CD4-positive, alpha-beta T cell treated with Interleukin-6 at 100 ng/mL for 8 hours (primary cell): ENCODE measurements around the gene SMAD3.
A peak's percentile ranks its signal among the peaks of the same experiment; 100 is the strongest.

Experiments
- DNase-seq: peaks from one replicate; pipeline ENCODE4 v3.0.0-alpha.2; 2020; ENCODE audit warnings: mixed read lengths, low spot score

SMAD3 gene

DNA sequence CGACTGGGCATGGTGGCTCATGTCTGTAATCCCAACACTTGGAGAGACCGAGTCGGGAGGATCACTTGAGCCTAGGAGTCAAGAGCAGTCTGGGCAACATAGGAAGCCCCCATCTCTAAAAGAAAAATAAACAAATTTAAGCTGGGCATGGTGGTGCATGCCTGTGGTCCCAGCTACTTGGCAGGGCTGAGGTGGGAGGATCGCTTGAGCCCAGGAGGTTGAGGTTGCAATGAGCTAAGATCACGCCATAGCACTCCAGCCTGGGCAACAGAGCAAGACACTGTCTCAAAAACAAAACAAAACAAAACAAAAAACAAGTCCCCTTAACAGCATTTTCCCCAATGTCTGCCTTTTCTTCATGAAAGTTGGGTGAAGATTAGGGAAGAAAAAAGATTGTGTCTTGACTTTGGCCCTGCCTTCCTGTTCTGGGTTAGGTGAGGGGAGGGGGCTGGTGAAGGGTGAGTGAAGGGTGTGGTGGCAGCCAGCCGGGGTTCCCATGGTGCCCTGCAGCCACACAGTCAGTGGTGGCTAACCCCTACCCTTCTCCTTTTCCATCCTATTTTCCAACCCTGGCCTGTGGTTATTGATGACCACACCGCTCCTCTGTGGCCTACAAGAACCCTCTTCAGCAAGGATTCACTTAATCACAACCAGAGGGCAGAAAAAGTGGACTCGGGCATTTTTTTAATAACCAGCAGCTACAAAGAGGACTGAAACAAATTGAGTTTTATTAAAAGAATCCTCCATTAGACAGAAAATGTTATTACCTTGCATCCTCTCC is 28.4 kb upstream of the SMAD3 start:
- DNase-seq: no peak

DNA sequence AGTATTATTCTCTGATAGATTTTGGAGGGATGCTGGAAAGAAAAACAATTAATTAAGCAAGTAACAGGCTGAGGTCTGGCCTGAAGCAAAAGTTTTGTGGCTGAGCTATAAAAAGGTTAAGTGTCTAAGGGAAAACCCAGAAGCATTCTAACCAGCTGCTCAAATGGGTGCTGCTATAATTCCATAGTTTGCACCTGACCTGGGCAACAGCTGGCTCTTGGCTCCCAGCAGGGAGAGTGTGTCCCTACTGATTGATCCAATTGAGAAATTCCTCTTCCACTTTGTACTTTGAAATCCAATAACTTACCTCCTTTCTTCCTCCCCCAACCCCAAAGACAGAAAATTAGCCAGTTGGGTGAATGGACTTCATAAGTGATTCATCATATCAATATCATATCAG is 27.7 kb upstream of the SMAD3 start:
- no peak for DNase-seq

DNA sequence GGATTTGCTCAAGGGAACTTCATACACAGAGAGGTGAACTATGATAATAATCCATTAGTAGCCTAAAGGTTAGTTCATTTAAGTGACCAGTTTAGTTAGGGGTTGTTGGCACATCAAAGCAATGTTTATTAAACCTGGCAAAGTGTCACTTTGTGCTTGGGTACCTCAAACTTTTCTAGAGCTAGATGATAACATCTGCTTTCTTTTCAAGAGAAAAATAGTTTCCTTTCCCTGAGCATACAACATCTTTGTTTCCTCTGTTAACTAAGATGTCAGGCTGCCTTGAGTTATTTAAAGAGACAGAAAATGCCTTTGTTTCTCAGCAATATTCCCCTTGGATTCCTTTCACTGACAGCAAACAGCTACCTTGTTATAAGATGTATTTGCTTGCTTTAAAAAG is 26.7 kb upstream of the SMAD3 start:
- DNase-seq: no peak

DNA sequence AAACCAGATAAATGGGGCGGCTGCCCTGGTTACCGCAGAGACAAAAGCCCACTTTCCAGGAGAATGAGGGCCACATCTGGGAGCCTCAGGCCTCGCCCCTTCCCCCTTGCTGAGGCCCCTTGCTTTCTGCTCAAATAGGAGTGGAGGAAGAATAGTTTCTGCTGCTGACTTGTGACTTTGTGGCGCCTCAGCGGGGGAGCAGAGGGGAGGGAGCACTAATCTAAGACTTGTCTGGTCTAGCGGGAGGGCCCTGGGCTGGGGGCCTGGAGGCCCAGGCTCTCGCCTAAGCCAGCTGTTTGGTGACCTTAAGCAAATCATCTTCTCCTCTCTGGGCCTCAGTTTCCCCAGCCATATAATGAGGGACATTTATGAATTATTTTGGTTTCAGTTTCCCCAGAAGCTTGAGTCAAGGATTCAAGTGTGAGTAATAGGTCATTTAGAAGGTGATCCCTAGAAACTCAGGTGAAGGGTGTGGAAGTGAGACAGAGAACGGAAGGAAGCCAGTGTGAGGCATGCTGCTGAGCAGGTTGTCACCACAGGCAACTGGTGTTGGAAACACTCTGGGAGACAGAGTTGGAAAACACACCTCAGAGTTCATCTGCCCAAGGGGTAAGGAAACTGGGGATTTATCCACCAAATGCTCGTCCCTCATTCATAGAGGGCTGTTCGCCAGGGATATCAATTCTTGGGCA is 25.9 kb upstream of the SMAD3 start:
- DNase-seq: peak; percentile 8

DNA sequence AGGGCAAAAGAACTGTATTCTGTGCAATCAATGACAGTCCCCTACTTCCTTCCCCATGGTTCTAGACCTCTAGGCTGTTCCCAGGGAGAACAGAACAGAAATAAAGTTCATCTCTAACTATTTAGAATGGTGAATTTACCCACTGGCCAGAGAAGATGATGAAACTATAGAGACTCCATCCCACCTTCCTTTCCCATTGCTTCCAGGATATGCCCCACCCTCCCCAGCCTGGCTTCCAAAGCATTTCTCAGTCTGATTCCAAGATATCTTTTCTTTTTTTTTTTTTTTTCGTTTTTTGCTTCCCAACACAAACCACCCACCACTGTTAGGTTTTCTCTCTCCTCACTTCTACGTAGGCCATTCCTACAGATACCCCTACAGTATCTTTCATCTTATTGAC is 25.1 kb upstream of the SMAD3 start:
- DNase-seq: no peak

DNA sequence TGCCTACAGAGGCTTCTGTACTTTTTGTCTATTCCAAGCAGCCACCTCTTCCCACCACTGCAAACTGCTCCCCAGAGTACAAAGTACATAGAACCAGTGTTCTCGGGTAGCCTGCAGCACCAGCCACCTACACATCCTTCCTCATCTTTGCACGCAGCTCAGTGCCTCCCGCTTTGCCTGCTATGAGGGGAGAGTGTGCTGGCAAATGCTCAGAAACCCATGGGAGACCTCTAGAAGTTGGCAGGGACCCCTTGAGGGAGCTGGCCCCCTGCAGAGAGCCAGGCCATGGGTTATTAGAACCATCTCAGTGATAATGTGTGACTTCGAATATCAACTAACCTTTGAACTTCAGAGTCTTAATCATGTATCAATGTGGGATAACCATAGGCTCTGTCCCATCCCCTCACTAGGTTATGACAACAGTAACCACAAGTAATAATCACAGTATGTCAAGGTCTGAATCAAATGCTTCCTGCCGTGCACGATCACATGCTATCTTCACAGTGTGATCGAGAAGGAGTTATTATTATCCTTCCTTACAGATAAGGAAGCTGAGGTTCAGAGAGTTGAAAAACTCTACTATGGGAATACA is 22.8 kb upstream of the SMAD3 start:
- DNase-seq: no peak

DNA sequence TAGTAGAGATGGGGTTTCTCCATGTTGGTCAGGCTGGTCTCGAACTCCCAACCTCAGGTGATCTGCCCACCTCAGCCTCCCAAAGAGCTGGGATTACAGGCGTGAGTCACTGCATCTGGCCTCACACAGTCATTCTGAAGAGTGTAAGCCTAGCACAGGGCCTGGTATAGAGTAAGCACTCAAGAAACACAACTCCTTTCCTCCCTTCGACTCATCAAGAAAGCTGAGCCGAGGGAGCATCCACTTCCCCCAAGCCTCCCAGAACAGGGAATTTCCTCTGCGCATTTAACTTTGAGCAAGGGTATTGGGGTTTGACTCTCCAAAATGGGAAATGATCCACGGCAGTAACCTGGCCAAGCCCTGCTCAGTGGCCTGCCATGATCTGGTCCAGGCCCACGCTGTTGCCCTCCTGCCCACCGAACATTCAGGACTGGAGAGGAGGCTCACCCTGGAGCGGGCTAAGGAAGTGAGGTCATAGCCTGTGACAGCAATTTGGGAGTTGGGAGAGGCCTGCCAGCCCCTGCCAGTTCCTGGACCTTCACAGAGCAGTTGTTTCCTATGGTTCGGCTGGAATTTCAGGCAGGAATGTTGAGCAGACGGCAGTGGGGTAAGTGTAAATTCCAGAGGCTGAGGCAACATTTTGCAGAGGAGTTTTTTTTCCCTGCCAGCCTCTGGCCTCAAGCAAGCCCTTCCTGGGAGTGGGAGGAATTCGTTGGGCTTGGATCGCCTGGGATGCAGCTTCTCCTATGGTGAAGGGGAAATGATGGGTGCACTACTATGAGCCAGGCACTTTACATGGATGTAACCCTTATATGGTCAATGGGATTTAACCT is 21.2 kb upstream of the SMAD3 start:
- no peak for DNase-seq

DNA sequence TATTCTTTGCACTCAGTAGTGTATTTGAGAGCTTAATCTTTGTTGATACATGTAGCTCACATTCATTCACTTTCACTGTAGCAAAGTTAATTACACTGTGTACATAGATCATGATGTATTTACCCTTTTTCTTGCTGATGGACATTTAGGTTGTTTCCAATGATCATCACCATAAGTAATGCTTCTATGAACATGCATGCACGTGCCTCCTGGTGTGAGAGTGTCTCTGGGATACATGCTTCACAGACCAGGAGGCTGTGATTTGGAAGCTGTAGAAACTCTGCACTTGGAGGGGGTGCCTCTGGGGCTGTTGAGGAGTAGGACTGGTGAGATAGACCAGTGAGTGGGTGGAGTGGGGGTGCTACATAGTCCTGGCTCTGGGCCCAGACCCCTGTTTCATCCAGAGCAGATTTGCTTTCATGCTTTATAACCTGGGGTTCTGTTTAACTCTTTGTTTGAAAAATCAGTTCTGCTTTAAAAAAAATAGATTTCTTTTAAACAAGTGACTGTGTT is 18.2 kb upstream of the SMAD3 start:
- DNase-seq: no peak

DNA sequence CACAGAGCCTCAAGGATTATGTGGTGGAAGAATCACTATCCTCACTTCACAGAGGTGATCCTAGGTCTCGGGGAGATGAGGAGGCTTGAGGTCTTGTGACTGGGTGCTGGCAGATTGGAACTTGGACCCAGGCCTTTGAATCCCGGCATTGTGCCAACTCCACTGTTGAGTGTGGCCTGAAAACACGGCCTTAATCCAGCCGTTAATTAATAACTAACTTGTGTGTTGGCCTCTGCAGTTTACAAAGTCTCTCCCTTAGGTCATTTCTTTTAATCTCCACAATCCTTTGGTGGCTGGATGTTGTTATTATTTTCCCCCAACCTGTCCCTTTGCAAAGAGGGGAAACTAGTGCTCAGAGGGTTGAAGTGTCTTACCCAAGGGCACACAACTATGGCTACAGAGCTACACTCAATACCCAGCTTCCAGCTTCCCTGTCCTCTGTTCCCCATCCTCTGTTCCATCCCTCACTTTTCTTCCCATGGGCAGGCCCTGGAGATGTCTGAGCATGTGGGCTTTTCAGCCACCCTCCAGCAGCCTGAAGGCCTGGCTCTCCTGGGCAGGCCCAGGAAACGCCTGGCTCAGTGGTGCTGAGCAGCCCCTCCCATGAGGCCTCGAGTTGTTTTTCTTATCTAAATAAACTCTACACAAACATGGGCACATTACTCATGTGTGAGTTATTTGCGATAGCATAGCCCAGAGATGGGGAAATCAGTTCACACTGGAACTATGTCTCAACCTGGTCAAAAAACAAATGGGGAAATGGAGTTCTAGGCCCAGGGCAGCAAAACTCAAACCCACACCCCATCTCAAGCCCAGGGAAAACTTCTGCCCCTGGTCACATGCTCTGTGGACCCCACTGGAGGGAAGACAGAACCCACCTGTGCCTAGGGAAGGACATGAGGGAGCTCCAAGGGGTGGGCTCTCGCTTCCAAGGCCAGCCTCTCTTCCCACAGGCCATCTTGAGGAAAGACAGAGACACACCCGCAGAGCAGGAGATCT is 16.8 kb upstream of the SMAD3 start:
- DNase-seq: no peak

DNA sequence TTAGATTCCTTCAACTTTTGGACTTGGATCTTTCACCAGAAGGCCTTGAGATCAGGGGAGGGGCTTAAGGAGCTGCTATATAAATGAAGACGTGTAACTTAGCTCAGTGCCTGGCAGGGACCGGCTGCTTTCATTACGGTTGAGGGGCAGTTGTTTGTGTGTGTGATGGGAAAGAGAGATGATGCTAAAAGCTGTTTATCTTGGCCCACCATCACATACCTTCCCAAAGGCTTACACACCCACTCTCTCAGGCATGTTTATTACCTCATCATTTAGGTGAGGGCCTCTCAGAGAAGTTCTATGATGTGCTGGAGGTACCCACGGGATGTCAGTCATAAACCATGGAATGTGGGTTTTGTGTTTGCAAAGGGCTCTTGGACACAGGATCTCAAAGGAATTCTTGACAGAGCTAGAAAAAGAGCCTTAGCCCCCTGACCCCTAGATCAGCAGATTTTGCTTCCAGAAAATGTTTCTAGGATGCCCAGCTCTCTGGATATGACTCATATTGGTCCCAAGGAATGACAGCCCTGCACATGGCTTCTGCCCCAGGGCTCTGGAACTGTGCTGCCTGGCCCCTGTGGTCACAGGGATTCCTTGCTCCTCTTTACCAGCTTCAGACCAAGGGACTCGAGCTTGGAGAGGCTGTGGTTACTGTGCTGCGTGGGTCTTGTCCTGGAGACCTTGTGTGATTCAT is 15.9 kb upstream of the SMAD3 start:
- DNase-seq: no peak

DNA sequence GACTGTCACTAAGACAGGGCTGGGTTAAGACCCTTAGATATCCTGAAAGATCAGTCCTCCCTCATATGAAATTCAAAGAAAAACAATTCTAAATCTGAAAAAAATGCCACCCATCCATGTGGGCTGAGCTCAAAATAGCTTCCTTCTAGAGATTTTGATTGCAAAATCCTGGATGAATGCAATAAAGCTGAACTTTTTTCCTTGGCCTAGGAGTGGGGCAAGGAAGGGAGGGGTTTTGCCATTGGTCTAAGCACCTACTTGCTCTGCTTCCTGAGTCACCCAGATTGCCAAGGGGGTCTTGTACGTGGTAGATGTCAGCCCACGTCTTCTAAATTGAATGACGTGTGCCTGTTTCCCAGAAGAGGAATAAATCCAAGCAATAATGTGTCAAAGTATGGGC is 15.3 kb upstream of the SMAD3 start:
- DNase-seq: no peak

DNA sequence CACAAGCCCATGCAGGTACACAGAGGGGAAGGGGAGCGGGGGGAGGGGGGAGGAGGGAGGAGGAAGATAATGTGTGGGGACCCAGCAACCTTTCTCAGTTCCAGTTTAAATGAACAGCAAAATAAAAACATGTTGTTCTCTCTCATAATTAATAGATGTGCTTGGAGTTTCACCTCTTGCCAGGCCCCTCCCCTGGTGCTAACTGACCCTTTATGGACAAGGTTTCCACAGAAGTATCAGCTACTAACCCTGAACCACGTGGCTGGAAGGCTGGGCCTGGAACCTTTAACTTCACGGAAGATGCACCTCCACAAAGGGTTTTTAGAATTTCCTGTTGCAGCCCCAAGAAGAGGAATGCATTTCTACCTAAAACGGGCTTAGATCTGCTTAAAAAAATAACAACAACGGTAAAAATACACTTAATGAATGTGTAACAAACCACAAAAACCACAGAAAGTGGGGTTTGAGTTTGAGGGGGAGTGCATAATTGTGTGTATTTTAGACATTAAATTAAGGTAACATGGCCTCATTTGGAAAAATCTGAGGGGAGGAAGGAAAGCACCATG is 14.8 kb upstream of the SMAD3 start:
- no peak for DNase-seq

DNA sequence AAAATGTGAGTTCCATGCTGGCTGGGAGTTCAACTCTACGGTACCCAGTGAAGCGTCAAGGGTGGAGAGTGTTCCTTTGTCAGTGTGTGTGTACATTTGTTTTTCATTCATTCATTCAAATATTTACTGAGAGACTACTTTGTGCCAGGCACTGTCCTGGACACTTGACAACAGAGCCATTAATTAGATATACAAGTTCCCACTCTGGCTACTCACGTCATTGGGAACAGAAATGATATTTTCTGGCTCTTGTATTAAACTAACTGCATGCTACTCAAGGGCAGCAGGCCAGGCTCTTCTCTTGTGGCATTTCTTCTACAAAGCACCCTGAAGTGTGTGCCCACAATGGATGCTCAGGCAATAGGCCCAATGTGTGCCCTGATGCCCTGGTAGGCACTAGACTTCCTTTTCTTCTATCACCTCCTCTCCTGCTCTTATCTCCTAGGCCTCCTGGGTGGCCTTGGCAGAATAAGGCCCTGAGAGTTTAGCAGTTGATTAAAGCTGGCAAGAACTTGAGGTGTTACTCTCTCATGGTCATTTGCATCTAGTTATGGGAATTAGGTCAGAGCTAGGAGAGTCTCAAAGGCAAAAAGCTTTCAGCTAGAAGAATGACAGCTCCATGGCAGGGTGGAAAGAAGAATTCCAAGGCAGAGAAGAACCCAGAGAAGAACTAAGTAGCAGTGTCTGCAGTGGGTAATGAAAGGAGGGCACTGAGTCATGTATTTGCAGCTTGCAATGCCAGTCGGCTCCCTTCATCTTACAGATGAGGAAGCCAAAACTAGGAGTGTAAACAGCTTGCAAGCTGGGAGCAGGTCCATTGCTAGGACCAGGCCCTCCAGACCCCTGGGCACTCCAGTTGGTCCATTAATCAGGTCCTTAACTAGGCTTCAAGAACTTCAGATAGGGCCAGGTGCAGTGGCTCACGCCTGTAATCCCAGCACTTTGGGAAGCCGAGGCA is 14.0 kb upstream of the SMAD3 start:
- DNase-seq: no peak

DNA sequence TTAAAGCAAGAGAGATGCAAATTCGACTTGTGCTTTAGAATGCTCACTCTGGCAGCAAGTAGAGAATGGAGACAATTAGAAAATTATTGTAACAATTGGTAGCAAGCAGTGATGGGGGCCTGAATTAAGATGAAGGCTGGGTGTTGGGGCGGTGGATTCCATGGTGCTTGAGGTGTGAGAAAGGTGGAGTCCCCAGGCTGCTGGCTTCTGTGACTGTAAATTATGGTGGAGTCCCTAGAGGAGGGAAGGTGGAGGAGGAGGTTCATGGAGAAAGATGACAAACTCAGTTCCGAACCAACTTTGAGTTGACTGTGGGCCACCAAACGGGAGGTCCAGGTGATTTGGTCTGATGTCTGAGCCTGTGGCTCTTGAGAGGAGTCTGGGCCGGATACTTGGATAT is 10.7 kb upstream of the SMAD3 start:
- no peak for DNase-seq

DNA sequence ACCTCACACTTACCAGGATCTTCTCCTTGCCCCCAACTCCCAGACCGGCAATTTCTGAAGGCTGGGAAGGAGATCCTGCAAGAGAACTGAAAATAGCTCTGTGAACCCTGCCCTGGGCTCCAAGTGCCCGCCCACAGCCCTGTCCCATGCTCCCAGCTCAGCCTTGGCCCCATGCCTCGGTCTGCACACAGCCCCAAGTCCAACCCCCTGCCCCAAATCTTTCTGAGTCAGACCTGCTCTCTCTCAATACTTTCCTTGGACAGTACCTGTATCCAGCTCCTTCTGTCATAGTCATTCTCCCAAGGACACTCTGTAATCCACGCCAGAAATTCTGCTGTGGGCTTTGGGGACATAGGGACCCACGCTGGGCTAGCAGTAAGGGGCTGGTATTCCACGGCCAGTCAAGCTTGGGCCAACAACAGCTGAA is 6.3 kb upstream of the SMAD3 start:
- no peak for DNase-seq

DNA sequence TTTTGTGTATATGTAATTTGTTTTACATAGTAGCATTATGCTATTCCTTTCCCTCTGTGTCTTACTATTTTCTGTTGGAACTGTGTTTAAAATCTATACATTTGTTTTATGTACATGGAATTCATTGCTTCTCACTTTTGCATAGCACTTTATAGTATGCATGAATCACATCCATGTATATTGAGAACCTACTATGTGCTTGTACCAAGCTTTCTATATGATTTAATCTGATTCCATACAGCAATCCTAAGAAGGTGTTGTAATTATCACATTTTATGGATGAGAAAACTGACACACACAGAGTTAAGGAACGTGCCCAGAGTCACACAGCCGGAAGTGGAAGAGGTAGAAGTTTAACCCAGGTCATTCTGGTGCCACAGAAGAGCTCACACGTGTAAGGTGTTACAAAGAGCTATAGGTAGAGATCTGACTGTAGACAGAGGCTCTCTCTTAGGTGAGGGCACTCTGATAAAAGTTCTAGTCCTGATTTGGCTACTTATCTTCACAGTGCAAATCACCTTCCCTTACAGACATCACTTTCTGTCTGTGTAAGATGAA is 3.5 kb upstream of the SMAD3 start:
- no peak for DNase-seq

DNA sequence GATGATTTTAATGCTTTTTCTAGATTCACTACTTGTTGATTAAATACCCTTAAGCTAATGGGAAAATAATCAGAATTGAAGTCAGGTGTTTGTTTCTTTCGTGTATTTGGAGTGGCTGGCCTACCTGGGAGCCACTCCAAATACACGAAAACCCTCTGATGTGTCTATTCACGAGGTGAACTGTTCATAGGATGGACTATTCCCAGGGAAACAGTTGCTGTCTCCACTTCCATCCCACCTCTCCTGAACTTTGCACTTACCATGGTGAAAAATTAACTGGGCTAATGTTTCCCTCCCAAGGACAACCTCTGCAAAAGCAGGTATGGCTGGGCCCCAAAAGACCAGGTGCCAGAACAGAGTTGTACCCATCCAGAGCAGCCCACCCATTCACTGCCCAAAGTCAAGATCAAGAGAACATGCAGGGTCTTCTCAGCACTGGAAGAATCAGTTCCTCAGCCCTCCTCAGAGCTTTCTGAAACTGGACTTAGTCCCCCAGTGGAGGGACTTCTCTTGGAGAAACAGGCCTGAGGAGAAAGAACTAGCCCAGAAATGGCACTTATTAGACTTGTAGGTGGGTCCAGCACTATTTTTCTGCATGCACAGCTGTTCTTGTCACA is 2.9 kb upstream of the SMAD3 start:
- no peak for DNase-seq
